ENCODE data around the gene LRRC74B. TPM values are rescaled to one million over a fixed set of nuclear protein-coding genes. Genes with fewer than 3 reads are reported as not detected.

LRRC74B gene
- total RNA-seq, 2 experiments from 2014 or later, result not detected

GRCh38 chr22:21026783-21027692 is 18.7 kb upstream of the LRRC74B start:
- Mint-ChIP-seq H3K4me1 (ENCODE audit: low read depth) (peaks cover 12% of the 10 kb centered on the region), H3K36me3 (ENCODE audit: low read depth) (no peaks in the 10 kb centered on the region), H3K27me3 (peaks cover 13% of the 10 kb centered on the region), H3K27ac (no peak overlapping the region), H3K4me3 (no peak overlapping the region), H3K9me3 (no peaks in the 10 kb centered on the region)
- POLR2A ChIA-PET, result no interaction called here
- DNase-seq (no peak), ATAC-seq (no peak)
- TF ChIP-seq CTCF (IDR thresholded peaks at IDR 0.05), result no peak
- intact Hi-C loops (cut with micrococcal nuclease), result no loop called here
- CTCF ChIA-PET, result interaction anchor here (1.2 kb wide), 1 partner anchor 69 kb away, joined by 3 read pairs; no protein-coding TSS in a partner anchor

GRCh38 chr22:21028277-21029251 is 17.2 kb upstream of the LRRC74B start:
- ChIA-PET CTCF (interaction anchor here (1.4 kb wide), 1 partner anchor 8 kb away, joined by 3 read pairs; no protein-coding TSS in a partner anchor), POLR2A (no interaction called here)
- H3K36me3 Mint-ChIP-seq (ENCODE audit: low read depth), result no peaks in the 10 kb centered on the region
- no peak for TF ChIP-seq CTCF (IDR thresholded peaks at IDR 0.05)
- H3K4me3 Mint-ChIP-seq, result no peak overlapping the region
- ATAC-seq (no peak), DNase-seq (no peak)
- intact Hi-C loops (cut with micrococcal nuclease), result no loop called here
- peaks cover 12% of the 10 kb centered on the region for H3K4me1 Mint-ChIP-seq (ENCODE audit: low read depth)
- H3K27me3 Mint-ChIP-seq, result peaks cover 16% of the 10 kb centered on the region
- H3K27ac Mint-ChIP-seq, result no peak overlapping the region
- no peaks in the 10 kb centered on the region for H3K9me3 Mint-ChIP-seq

GRCh38 chr22:21029486-21030025 is 16.2 kb upstream of the LRRC74B start:
- CTCF ChIA-PET, result interaction anchor here (1.4 kb wide), 1 partner anchor 9 kb away, joined by 3 read pairs; no protein-coding TSS in a partner anchor
- POLR2A ChIA-PET, result no interaction called here
- Mint-ChIP-seq H3K27me3 (peaks cover 20% of the 10 kb centered on the region), H3K4me3 (no peak overlapping the region), H3K27ac (no peak overlapping the region), H3K9me3 (no peaks in the 10 kb centered on the region), H3K4me1 (ENCODE audit: low read depth) (peaks cover 14% of the 10 kb centered on the region), H3K36me3 (ENCODE audit: low read depth) (no peaks in the 10 kb centered on the region)
- ATAC-seq (no peak), DNase-seq (no peak)
- TF ChIP-seq CTCF (IDR thresholded peaks at IDR 0.05), result no peak
- intact Hi-C loops (cut with micrococcal nuclease), result no loop called here

- ChIA-PET CTCF (interaction anchor here (1.4 kb wide), 1 partner anchor 9 kb away, joined by 3 read pairs; no protein-coding TSS in a partner anchor), POLR2A (no interaction called here)
- Mint-ChIP-seq H3K4me3 (no peak overlapping the region), H3K36me3 (ENCODE audit: low read depth) (no peaks in the 10 kb centered on the region), H3K27ac (no peak overlapping the region), H3K27me3 (peaks cover 21% of the 10 kb centered on the region), H3K4me1 (ENCODE audit: low read depth) (peaks cover 13% of the 10 kb centered on the region), H3K9me3 (no peaks in the 10 kb centered on the region)
- TF ChIP-seq CTCF (IDR thresholded peaks at IDR 0.05), result no peak
- intact Hi-C loops (cut with micrococcal nuclease), result no loop called here
- ATAC-seq (no peak), DNase-seq (no peak)
These were observed 15.7 kb upstream of the LRRC74B start for GRCh38 chr22:21030032-21030431.

Data from activated CD8-positive, alpha-beta T cell treated with anti-CD3 and anti-CD28 coated beads for 36 hours (primary cell).